RWPE2 (cell line): ENCODE results near the gene STAT5B.
"Not testable (repeated sequence)": the region's sequence is repeated elsewhere in the genome, so short reads cannot be mapped to it uniquely, and the experiment has no call there.

ENCODE experiments used
- ATAC-seq: fragments of 200-7000 bp; cut with Tn5 transposase; 3 replicates; pipeline ENCODE4 v1.9.1; 2021; ENCODE audit warnings: low read depth
- DNase-seq: peaks from one replicate; pipeline ENCODE4 v3.0.0-alpha.2; 2020; ENCODE audit warnings: low spot score
- H3K27ac ChIP-seq: fragments of 450-650 bp; 2 replicates; pipeline ENCODE4 v1.5.1; 2017; ENCODE audit warnings: mild to moderate bottlenecking; ENCODE audit not compliant: poor library complexity, severe bottlenecking
- H3K27me3 ChIP-seq: fragments of 250-450 bp; sonication (Bioruptor Pico); 2 replicates; pipeline ENCODE4 v1.5.1; 2021; ENCODE audit warnings: mild to moderate bottlenecking, moderate library complexity; ENCODE audit not compliant: insufficient read depth, poor library complexity, severe bottlenecking
- H3K36me3 ChIP-seq: fragments of 250-450 bp; sonication (Bioruptor Pico); 2 replicates; pipeline ENCODE4 v1.5.1; 2020; ENCODE audit warnings: low read depth, mild to moderate bottlenecking, moderate library complexity
- H3K4me1 ChIP-seq: fragments of 250-450 bp; sonication (Bioruptor Pico); 2 replicates; pipeline ENCODE4 v1.5.1; 2021; ENCODE audit warnings: mild to moderate bottlenecking, moderate library complexity; ENCODE audit not compliant: insufficient read depth, poor library complexity, severe bottlenecking
- H3K4me3 ChIP-seq: fragments of 250-450 bp; sonication (Bioruptor Pico); 2 replicates; pipeline ENCODE4 v1.5.1; 2021; ENCODE audit warnings: mild to moderate bottlenecking, moderate library complexity; ENCODE audit not compliant: severe bottlenecking
- H3K9me3 ChIP-seq: fragments of 250-450 bp; sonication (Bioruptor Pico); 2 replicates; pipeline ENCODE4 v1.5.1; 2021; ENCODE audit warnings: mild to moderate bottlenecking, moderate library complexity; ENCODE audit not compliant: severe bottlenecking
- TF ChIP-seq, protein P1 (sequence below): fragments of 450-650 bp; IDR thresholded peaks from one replicate; pipeline ENCODE4 v1.5.1; 2017; ENCODE audit warnings: mild to moderate bottlenecking, moderate library complexity; ENCODE audit not compliant: poor library complexity, severe bottlenecking

The STAT5B gene

GRCh38 chr17:42227849-42228700, 48.1 kb downstream of the STAT5B start:
- TF ChIP-seq, protein P1, sequence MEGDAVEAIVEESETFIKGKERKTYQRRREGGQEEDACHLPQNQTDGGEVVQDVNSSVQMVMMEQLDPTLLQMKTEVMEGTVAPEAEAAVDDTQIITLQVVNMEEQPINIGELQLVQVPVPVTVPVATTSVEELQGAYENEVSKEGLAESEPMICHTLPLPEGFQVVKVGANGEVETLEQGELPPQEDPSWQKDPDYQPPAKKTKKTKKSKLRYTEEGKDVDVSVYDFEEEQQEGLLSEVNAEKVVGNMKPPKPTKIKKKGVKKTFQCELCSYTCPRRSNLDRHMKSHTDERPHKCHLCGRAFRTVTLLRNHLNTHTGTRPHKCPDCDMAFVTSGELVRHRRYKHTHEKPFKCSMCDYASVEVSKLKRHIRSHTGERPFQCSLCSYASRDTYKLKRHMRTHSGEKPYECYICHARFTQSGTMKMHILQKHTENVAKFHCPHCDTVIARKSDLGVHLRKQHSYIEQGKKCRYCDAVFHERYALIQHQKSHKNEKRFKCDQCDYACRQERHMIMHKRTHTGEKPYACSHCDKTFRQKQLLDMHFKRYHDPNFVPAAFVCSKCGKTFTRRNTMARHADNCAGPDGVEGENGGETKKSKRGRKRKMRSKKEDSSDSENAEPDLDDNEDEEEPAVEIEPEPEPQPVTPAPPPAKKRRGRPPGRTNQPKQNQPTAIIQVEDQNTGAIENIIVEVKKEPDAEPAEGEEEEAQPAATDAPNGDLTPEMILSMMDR, result no peak
- H3K4me3 ChIP-seq, result no peak overlapping the region
- H3K36me3 ChIP-seq, result peaks cover 6% of the 10 kb centered on the region; the same call in 1 of the 2 replicates
- DNase-seq (no peak), ATAC-seq (no peak)
- H3K4me1 ChIP-seq, result no peaks in the 10 kb centered on the region
- H3K27me3 ChIP-seq, result no peaks in the 10 kb centered on the region
- H3K9me3 ChIP-seq, result no peaks in the 10 kb centered on the region
- no peak overlapping the region for H3K27ac ChIP-seq

DNA sequence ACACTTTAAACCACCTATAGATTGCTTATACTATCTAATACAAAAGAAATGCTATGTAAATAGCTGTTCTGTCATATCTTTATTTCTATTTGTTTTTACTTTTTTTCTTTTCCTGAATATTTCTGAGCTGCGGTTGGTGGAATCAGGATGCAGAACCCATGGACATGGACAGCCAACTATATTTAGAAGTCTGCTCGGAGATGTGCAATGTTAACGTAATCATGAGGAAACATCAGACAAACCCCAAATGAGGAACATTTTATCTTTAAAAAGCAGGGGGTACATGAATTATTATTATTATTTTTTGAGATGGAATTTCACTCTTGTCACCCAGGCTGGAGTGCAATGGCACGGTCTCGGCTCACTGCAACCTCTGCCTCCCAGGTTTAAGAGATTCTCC, 50.5 kb downstream of the STAT5B start:
- no peak for DNase-seq
- TF ChIP-seq, protein P1, result no peak

DNA sequence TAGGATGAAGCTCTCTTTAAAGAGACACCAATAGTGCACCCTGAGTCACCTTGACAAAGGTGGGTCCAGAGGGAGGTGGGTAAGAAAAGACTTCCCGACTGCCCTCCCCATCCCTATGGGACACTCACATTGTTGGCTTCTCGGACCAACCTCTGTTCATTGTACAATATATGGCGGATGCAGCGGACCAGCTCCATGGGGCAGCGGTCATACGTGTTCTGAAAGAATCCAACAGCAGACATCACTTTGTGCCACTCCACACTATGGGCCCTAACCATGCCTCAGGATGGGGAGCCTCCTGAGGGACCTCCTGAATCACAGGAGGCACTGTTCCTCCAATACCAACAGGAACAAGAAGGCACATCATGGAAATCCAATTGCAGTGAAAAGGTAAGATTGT, 51.5 kb downstream of the STAT5B start:
- TF ChIP-seq, protein P1, result no peak
- Histone ChIP-seq H3K4me3 (no peak overlapping the region), H3K4me1 (no peaks in the 10 kb centered on the region), H3K9me3 (no peaks in the 10 kb centered on the region), H3K27ac (no peak overlapping the region), H3K36me3 (peaks cover 6% of the 10 kb centered on the region), H3K27me3 (no peaks in the 10 kb centered on the region)
- ATAC-seq (no peak), DNase-seq (no peak)

More for the DNA sequence above, 50.5 kb downstream of the STAT5B start:
- Histone ChIP-seq H3K9me3 (no peaks in the 10 kb centered on the region), H3K27ac (no peak overlapping the region), H3K4me1 (no peaks in the 10 kb centered on the region), H3K27me3 (no peaks in the 10 kb centered on the region), H3K4me3 (no peak overlapping the region), H3K36me3 (peaks cover 6% of the 10 kb centered on the region)
- no peak for ATAC-seq

GRCh38 chr17:42221886-42222745, 54.1 kb downstream of the STAT5B start:
- H3K27me3 ChIP-seq, result no peaks in the 10 kb centered on the region
- H3K4me1 ChIP-seq, result no peaks in the 10 kb centered on the region
- no peak overlapping the region for H3K4me3 ChIP-seq
- peaks cover 9% of the 10 kb centered on the region for H3K36me3 ChIP-seq
- DNase-seq (no peak), ATAC-seq (no peak)
- H3K9me3 ChIP-seq, result no peaks in the 10 kb centered on the region
- no peak overlapping the region for H3K27ac ChIP-seq
- TF ChIP-seq, protein P1, result peak; percentile 37

- H3K27ac ChIP-seq, ATAC-seq, H3K4me3 ChIP-seq, DNase-seq, H3K4me1 ChIP-seq, H3K9me3 ChIP-seq, H3K27me3 ChIP-seq: not testable (repeated sequence)
- H3K36me3 ChIP-seq, result peaks cover 25% of the 10 kb centered on the region
Measured at GRCh38 chr17:42219280-42219679, 56.9 kb downstream of the STAT5B start.
